GM23338 (cell line): ENCODE measurements around the gene UTP18.

ENCODE experiments used
- CREB1 ChIP-seq: fragments of 250-450 bp; sonication (Bioruptor Pico); IDR thresholded peaks from 2 replicates; pipeline ENCODE4 v1.5.0; 2020; ENCODE audit warnings: low read depth, mild to moderate bottlenecking, moderate library complexity
- CTCF ChIP-seq, 2 experiments: fragments of 200-600 bp in 1 of 2; sonication (generic) in 1 of 2; conservative IDR thresholded peaks; 2 replicates each; pipeline versions ENCODE4 v1.5.1 to v1.6.1; 2016 to 2017; ENCODE audit warnings: antibody characterized with exemption in 2 of 2, low read depth in 2 of 2, mild to moderate bottlenecking in 2 of 2, moderate library complexity in 1 of 2
- EZH2 ChIP-seq: fragments of 200-600 bp; sonication (generic); IDR thresholded peaks from one replicate; pipeline ENCODE4 v1.8.0; 2017; ENCODE audit warnings: antibody characterized with exemption, mild to moderate bottlenecking, low read depth; ENCODE audit not compliant: unreplicated experiment
- EZH2phosphoT487 ChIP-seq: fragments of 200-600 bp; sonication (generic); IDR thresholded peaks from one replicate; pipeline ENCODE4 v1.8.1; 2018; ENCODE audit warnings: antibody characterized with exemption; ENCODE audit not compliant: unreplicated experiment
- JUNB ChIP-seq: IDR thresholded peaks from one replicate; pipeline ENCODE4 v1.6.1; 2016; ENCODE audit warnings: antibody characterized with exemption; ENCODE audit not compliant: unreplicated experiment
- NANOG ChIP-seq: IDR thresholded peaks from 2 replicates; pipeline ENCODE4 v1.6.1; 2016; ENCODE audit warnings: antibody characterized with exemption, borderline replicate concordance
- POLR2AphosphoS5 ChIP-seq: IDR thresholded peaks from 2 replicates; pipeline ENCODE4 v1.6.1; 2016; ENCODE audit warnings: antibody characterized with exemption, low read depth
- ZNF114 ChIP-seq: fragments of 250-450 bp; sonication (Bioruptor Pico); IDR thresholded peaks from 2 replicates; pipeline ENCODE4 v1.5.0; 2020; ENCODE audit warnings: mild to moderate bottlenecking, moderate library complexity
- ZNF331 ChIP-seq: fragments of 250-450 bp; sonication (Bioruptor Pico); IDR thresholded peaks from 2 replicates; pipeline ENCODE4 v1.5.0; 2020; ENCODE audit warnings: low read depth, mild to moderate bottlenecking, moderate library complexity
- TF ChIP-seq, protein P1 (sequence below): IDR thresholded peaks from one replicate; pipeline ENCODE4 v1.6.1; 2018; ENCODE audit warnings: antibody characterized with exemption; ENCODE audit not compliant: unreplicated experiment

DNA sequence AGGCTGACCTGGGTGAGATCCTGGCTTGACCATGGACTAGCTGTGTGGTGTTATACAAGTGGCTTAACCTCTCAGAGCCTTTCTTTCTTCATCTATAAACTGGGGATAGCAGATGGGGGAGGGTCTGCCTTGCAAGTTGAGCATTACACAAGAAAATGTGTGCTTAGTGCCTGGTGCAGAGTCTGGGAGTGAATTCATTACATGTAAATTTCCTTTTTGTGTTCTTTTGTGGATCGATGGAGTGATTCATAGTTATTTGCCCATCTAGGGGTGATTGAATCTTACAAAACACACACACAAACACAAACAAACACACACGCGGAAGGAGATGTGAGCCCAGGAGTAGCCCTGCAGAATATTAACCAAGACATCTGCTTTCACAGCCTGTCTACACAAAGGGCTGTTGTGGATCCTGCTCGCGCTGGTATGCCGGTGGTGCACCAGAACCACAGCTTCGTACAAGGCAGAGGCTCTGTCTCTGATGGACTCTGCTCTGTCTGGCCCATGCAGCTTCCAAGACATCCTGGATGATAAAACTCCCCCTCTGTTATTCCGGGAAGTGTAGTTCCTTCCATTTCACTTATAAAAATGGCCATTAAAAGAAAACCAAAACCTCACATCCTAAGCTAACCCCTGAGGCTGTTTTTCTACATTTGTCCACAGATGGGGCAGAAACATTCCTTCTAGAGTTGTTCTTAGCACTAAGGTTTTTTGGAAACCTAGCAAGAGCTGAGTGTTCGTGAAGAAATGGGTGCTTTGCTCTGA lies 86.1 kb downstream of the UTP18 start:
- TF ChIP-seq CTCF (conservative IDR thresholded peaks at IDR 0.05; ENCODE audit: low read depth in 2 of 2) (no peak), POLR2AphosphoS5 (no peak), ZNF114 (CRISPR knock-in tag) (no peak), EZH2phosphoT487 (no peak), EZH2 (no peak), CREB1 (no peak), JUNB (no peak), ZNF331 (CRISPR knock-in tag) (no peak), NANOG (no peak)
- TF ChIP-seq, protein P1, sequence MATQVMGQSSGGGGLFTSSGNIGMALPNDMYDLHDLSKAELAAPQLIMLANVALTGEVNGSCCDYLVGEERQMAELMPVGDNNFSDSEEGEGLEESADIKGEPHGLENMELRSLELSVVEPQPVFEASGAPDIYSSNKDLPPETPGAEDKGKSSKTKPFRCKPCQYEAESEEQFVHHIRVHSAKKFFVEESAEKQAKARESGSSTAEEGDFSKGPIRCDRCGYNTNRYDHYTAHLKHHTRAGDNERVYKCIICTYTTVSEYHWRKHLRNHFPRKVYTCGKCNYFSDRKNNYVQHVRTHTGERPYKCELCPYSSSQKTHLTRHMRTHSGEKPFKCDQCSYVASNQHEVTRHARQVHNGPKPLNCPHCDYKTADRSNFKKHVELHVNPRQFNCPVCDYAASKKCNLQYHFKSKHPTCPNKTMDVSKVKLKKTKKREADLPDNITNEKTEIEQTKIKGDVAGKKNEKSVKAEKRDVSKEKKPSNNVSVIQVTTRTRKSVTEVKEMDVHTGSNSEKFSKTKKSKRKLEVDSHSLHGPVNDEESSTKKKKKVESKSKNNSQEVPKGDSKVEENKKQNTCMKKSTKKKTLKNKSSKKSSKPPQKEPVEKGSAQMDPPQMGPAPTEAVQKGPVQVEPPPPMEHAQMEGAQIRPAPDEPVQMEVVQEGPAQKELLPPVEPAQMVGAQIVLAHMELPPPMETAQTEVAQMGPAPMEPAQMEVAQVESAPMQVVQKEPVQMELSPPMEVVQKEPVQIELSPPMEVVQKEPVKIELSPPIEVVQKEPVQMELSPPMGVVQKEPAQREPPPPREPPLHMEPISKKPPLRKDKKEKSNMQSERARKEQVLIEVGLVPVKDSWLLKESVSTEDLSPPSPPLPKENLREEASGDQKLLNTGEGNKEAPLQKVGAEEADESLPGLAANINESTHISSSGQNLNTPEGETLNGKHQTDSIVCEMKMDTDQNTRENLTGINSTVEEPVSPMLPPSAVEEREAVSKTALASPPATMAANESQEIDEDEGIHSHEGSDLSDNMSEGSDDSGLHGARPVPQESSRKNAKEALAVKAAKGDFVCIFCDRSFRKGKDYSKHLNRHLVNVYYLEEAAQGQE, result no peak
